Measurements from ENCODE around the gene DDX43.

- peak; percentile 94 for TF ChIP-seq POLR2AphosphoS5 (IDR thresholded peaks at IDR 0.05; ENCODE audit: low read depth, low read length)
- TF ChIP-seq, protein P1, sequence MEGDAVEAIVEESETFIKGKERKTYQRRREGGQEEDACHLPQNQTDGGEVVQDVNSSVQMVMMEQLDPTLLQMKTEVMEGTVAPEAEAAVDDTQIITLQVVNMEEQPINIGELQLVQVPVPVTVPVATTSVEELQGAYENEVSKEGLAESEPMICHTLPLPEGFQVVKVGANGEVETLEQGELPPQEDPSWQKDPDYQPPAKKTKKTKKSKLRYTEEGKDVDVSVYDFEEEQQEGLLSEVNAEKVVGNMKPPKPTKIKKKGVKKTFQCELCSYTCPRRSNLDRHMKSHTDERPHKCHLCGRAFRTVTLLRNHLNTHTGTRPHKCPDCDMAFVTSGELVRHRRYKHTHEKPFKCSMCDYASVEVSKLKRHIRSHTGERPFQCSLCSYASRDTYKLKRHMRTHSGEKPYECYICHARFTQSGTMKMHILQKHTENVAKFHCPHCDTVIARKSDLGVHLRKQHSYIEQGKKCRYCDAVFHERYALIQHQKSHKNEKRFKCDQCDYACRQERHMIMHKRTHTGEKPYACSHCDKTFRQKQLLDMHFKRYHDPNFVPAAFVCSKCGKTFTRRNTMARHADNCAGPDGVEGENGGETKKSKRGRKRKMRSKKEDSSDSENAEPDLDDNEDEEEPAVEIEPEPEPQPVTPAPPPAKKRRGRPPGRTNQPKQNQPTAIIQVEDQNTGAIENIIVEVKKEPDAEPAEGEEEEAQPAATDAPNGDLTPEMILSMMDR (IDR thresholded peaks at IDR 0.05): no peak
Observed at GRCh38 chr6:73452107-73452461, 57.5 kb downstream of the DDX43 start, which contains the start of gene CGAS.

All from Panc1 (cell line).